ENCODE results near the gene LHFPL3. TPM values are rescaled to one million over a fixed set of nuclear protein-coding genes. Genes with fewer than 3 reads are reported as not detected.

Gene LHFPL3
- total and polyA plus RNA-seq, 2 donors (not counting 1 experiment from before 2014, with no cell fraction given) = not detected

- Histone ChIP-seq H3K4me1 (ENCODE audit: control insufficient read depth, extremely low read depth, insufficient read depth, low read length) (no peaks in the 10 kb centered on the region), H3K9ac (ENCODE audit: insufficient read depth, low read length) (no peak overlapping the region), H3K9me3 (ENCODE audit: control insufficient read depth, insufficient read depth, low read depth, low read length) (no peaks in the 10 kb centered on the region), H2AFZ (ENCODE audit: low read length) (no peak overlapping the region), H3K79me2 (ENCODE audit: control insufficient read depth, insufficient read depth, low read length) (no peaks in the 10 kb centered on the region), H3K4me3 (replicated peaks in 1 of 4; ENCODE audit: control extremely low read depth in 1 of 4, insufficient read depth in 1 of 4, low read depth in 3 of 4, low read length in 4 of 4) (no peak overlapping the region), H4K20me1 (ENCODE audit: control insufficient read depth, extremely low read depth, insufficient read depth, low read length) (no peaks in the 10 kb centered on the region), H3K27ac (ENCODE audit: insufficient read depth, low read length) (no peak overlapping the region), H3K27me3 (ENCODE audit: control insufficient read depth, insufficient read depth, low read length) (no peaks in the 10 kb centered on the region), H3K36me3 (ENCODE audit: control insufficient read depth, insufficient read depth, low read length) (no peaks in the 10 kb centered on the region), H3K4me2 (ENCODE audit: extremely low read depth, insufficient read depth, low read length) (no peak overlapping the region)
- no peak for DNase-seq (ENCODE audit: low read depth in 2 of 2)
- TF ChIP-seq CTCF (conservative IDR thresholded peaks at IDR 0.05 in 1 of 2, IDR thresholded peaks at IDR 0.05 in 1 of 2; ENCODE audit: low read depth in 1 of 2, low read length in 2 of 2) = no peak
- no peak for TF ChIP-seq EZH2 (IDR thresholded peaks at IDR 0.05; ENCODE audit: low read length, missing control alignments)
These were observed 328.1 kb downstream of the LHFPL3 start for GRCh38 chr7:104656467-104656866.

- H3K4me3 ChIP-seq (replicated peaks in 1 of 4; ENCODE audit: control extremely low read depth in 1 of 4, insufficient read depth in 1 of 4, low read depth in 3 of 4, low read length in 4 of 4) = no peak overlapping the region
- no peak overlapping the region for H3K9ac ChIP-seq (ENCODE audit: insufficient read depth, low read length)
- H4K20me1 ChIP-seq (ENCODE audit: control insufficient read depth, extremely low read depth, insufficient read depth, low read length) = no peaks in the 10 kb centered on the region
- H3K79me2 ChIP-seq (ENCODE audit: control insufficient read depth, insufficient read depth, low read length) = no peaks in the 10 kb centered on the region
- H3K4me2 ChIP-seq (ENCODE audit: extremely low read depth, insufficient read depth, low read length) = no peak overlapping the region
- no peaks in the 10 kb centered on the region for H3K27me3 ChIP-seq (ENCODE audit: control insufficient read depth, insufficient read depth, low read length)
- no peak overlapping the region for H2AFZ ChIP-seq (ENCODE audit: low read length)
- no peak for DNase-seq (ENCODE audit: low read depth in 2 of 2)
- no peaks in the 10 kb centered on the region for H3K9me3 ChIP-seq (ENCODE audit: control insufficient read depth, insufficient read depth, low read depth, low read length)
- no peak overlapping the region for H3K27ac ChIP-seq (ENCODE audit: insufficient read depth, low read length)
- H3K36me3 ChIP-seq (ENCODE audit: control insufficient read depth, insufficient read depth, low read length) = no peaks in the 10 kb centered on the region
- TF ChIP-seq EZH2 (IDR thresholded peaks at IDR 0.05; ENCODE audit: low read length, missing control alignments) = no peak
- no peak for TF ChIP-seq CTCF (conservative IDR thresholded peaks at IDR 0.05 in 1 of 2, IDR thresholded peaks at IDR 0.05 in 1 of 2; ENCODE audit: low read depth in 1 of 2, low read length in 2 of 2)
- H3K4me1 ChIP-seq (ENCODE audit: control insufficient read depth, extremely low read depth, insufficient read depth, low read length) = no peaks in the 10 kb centered on the region
These were observed 328.7 kb downstream of the LHFPL3 start for GRCh38 chr7:104657134-104657533.

GRCh38 chr7:104661575-104661974, 333.2 kb downstream of the LHFPL3 start:
- Histone ChIP-seq H3K4me2 (ENCODE audit: extremely low read depth, insufficient read depth, low read length) (no peak overlapping the region), H4K20me1 (ENCODE audit: control insufficient read depth, extremely low read depth, insufficient read depth, low read length) (no peaks in the 10 kb centered on the region), H3K4me3 (replicated peaks in 1 of 4; ENCODE audit: control extremely low read depth in 1 of 4, insufficient read depth in 1 of 4, low read depth in 3 of 4, low read length in 4 of 4) (no peak overlapping the region), H2AFZ (ENCODE audit: low read length) (no peak overlapping the region), H3K36me3 (ENCODE audit: control insufficient read depth, insufficient read depth, low read length) (no peaks in the 10 kb centered on the region), H3K9ac (ENCODE audit: insufficient read depth, low read length) (no peak overlapping the region), H3K9me3 (ENCODE audit: control insufficient read depth, insufficient read depth, low read depth, low read length) (no peaks in the 10 kb centered on the region), H3K4me1 (ENCODE audit: control insufficient read depth, extremely low read depth, insufficient read depth, low read length) (no peaks in the 10 kb centered on the region), H3K27me3 (ENCODE audit: control insufficient read depth, insufficient read depth, low read length) (no peaks in the 10 kb centered on the region), H3K27ac (ENCODE audit: insufficient read depth, low read length) (no peak overlapping the region), H3K79me2 (ENCODE audit: control insufficient read depth, insufficient read depth, low read length) (no peaks in the 10 kb centered on the region)
- no peak for TF ChIP-seq CTCF (conservative IDR thresholded peaks at IDR 0.05 in 1 of 2, IDR thresholded peaks at IDR 0.05 in 1 of 2; ENCODE audit: low read depth in 1 of 2, low read length in 2 of 2)
- no peak for TF ChIP-seq EZH2 (IDR thresholded peaks at IDR 0.05; ENCODE audit: low read length, missing control alignments)
- DNase-seq (ENCODE audit: low read depth in 2 of 2) = no peak

All from fibroblast of lung (primary cell).